NCI-H1436 treated with DMSO at 0.1 percent for 48 hours (cell line): ENCODE measurements around the gene PRIMA1.

Source experiments
- DNase-seq: peaks from one replicate; lab custom pipeline; 2025; lab: John Stamatoyannopoulos, UW

Gene PRIMA1

GRCh38 chr14:93753647-93754046, 34.6 kb downstream of the PRIMA1 start:
- DNase-seq, result no peak

GRCh38 chr14:93752980-93753561, 35.2 kb downstream of the PRIMA1 start:
- no peak for DNase-seq

GRCh38 chr14:93751946-93752655, 36.2 kb downstream of the PRIMA1 start:
- no peak for DNase-seq

DNA sequence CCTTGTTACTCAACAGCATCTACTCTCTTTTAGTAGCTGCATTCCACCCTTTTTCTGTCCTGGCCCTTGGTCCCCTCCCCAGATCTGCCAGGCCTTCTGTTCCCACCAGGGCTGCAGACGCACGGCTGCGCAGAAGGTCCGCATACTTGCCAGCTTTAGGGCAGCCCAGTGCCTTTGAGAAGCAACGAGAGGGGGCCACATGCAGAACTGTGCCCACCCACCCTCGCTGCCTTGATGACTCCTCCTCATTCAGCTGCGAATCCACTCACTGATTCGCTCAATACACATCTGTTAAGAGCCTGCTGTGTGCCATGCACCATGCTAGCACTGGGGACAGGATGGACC, 39.2 kb downstream of the PRIMA1 start:
- DNase-seq, result no peak

DNA sequence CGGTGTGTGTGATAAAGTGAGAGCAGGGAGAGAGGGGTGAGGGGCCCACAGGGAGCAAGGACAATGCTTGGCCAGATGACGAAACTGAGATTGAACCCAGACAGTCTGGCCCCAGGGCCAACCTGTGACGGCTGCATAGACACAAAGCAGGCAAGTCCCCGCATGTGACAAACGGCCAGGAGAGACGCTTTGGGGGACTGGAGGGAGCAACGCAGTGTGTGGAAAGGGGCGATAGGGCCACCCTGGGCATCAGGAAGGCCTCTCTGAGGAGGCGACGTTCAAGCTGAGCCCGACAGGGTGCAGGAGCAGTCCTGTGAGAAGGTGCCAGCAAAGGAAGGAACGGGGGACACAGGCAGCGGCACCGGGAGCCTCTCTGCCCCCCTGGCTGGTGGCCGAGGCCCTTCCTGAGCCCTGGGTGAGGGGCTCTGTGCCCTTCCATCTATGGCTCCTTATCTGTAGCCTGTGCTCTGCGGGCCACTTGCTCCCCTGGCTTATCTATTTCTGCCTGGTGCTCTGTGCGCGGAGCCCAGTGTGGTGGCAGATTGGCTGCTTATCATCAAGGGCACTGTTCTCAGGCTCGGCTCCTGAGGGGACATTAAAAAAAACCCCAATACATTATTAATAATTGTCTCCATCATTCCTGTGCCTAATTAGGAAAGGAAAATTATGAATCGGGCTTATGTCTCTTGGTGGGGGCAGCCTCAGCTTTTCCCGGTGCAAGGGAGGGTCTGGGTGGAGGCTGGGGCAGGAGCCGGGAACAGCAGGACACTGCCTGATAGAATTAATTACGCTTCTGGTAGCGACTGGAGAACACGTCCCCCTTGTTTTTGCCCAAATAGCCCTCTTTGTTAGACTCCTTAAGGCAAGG, 39.8 kb downstream of the PRIMA1 start:
- no peak for DNase-seq

DNA sequence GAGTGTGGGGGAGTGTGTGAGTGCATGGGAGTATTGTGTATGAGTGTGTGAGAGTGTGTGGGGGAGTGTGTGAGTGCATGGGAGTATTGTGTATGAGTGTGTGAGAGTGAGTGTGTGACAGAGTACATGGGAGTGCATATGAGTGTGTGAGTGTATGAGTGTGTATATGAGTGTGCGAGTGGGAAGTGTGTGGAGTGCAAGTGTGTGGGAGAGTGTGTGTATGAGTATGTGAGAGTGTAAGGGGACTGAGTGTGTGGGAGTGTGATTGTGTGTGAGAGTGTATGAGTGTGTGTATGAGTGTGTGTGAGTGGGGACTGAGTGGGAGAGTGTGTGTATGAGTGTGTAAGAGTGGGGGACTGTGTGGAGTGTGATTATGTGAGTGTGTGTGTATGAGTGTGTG, 40.7 kb downstream of the PRIMA1 start:
- no peak for DNase-seq

DNA sequence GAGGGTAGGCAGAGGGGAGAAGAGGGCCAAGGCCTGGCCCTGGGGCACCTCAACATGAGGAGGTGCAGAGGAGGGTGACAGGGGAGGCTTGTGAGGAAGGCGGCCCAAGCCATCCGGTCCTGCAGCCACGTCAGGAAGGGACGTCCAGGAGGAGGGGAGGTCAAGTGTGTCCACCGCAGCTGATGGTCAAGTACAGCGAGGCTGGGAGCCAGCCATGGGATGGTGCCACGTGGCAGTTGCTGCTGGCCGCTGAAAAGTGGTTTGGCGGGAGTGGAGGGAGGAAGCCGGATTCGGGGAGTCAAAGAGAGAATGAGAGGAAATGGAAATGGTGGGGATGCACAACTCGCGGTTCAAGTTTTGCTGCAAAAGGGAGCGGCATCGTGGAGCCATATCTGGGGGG, 41.2 kb downstream of the PRIMA1 start:
- DNase-seq, result no peak

DNA sequence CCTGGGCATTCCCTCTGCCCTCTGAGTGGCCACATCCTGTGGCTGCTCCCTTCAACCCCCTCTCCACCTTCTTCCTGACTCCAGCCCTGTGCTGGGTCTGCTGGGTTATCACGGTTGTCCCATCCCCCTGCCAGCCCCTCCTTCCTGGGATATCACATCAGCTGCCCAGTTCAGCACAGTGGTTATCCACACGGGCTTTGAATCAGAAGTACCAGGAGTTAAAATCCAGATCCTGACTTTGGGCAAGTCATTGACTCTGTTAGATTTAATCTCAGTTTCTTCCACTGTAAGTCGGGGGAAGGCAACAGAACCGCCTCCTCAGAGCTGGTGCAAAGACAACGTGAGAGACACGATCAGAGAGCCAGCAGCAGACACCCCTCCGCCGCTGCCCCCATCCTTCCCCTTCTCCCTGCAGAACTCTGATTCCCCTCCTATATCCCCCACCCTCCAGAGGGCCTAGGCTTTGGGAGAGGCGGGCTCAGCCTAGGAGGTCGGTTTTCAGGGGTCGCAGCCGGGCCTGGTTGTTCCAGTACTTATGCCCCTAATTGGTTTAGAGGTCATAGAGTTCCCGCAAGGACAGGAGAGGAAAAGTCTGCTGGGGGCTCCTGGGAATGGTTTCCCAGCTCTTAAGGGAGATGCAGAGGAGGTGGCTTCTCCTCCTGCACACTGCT, 42.5 kb downstream of the PRIMA1 start:
- DNase-seq, result no peak

DNA sequence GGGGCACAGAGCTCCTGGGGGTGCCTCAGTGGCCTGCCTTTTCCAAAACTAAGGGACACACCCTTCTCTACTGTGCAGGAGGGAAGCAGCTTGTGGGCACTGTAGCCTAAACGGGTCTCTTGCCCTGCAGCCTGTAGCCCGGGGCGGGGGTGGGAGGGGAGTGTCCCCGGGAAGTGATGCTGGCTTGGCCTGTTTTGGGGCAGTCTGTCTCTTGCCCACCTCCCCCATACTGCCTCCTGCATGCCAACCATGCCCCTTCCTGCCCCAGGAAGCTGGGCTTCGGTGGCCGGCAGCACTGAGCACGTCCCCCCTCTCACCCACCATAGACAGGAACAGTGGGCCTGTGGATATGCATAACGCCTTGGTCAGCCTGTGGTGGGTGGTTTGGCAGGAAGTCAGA, 43.4 kb downstream of the PRIMA1 start:
- DNase-seq, result no peak

DNA sequence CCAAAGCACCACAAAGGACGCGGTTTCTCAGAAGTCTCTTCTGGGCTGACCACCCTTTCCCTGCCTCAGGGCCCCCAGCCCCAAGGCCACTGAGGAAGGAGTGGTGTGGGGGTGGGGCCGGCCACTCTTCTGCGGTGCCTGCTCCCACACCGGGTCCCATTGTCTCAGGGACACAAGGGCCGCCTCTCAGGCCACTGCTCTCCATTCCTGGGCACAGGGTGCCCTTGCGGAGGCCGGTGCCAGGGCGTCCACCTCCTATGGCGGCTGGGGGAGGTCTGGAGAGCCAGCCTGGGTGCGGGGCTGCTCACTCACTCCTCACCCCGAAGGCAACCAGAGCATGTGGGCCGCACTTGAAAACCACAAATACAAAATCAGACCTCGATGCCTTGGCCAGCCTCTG, 44.1 kb downstream of the PRIMA1 start:
- no peak for DNase-seq

DNA sequence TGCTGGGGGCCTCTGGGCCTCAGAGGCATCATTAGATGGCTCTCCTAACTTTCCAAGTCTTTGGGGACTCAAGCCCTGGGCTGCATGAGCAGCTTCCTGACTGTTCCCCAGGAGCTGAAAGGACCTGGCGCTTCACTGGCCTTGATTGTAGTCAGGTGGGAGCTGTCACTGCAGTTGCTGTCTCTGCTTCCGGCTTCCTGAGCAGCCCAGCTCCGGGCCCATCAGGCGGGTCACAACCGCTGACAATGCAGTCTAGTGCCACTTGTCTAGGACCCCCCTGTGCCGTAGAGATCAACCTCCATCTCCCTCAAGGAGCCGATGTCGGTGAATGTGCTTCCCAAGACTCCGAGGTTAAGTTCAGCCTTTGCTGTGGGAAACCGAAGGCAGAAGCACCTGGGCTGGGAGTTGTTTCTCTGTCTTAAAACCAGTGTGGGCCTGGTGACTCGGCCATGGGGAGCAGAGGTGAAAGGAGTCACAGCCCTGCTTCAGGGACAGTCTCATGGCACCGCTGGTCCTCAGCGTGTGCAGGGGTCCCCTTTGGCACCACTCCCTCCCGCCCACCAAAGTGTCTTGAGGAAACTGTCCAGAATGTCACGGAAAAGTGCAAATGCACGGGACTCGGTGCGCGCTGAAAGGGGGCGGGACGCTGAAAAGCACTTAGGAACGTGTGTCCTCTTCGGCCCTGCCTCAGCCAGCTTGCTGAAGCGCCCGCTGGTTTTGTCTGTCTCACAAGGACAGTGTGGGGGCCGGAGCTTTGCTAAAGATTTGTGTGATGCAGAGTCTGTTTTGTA, 44.8 kb downstream of the PRIMA1 start:
- DNase-seq, result no peak

DNA sequence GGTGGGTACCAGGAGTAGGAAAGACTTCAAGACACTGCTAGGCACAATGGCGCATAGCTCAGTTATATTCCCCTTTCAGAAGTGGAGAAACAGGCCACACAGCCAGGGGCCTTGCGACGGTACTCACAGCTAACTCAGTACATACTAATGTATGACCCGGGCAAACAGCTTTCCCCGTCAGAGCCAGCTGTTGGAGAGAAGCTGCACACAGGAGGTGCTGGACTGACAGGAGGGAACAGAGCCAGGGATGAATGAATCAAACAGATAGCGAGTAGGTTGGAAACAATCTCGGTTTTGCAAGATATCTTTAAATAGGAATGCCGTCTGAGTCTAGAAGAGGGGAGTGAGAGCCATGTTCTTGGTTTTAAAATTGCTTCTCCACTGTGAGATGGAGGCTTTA, 45.5 kb downstream of the PRIMA1 start:
- no peak for DNase-seq

- no peak for DNase-seq
Observed at GRCh38 chr14:93741556-93742230, 46.6 kb downstream of the PRIMA1 start.

DNA sequence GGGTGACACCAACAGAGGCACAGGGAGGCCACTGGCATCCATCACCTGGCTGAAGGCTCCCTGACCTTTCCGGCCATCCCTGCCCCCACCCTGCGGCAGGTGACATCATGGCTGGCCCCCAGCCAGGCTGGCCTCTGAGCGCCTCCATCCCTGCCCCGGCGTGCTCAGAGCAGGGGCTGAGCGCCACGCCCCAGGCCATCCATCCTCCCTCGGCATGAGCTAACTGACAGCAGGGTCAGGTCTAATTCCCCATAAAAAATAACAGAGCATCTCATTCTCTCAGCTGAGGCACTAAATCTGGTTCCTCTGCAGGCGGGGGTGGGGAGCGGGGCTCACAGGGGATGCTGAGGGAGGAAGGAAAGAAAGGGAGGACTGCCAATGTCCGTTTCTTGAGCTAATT, 50.7 kb downstream of the PRIMA1 start:
- no peak for DNase-seq

GRCh38 chr14:93736378-93737014, 51.8 kb downstream of the PRIMA1 start:
- no peak for DNase-seq

- no peak for DNase-seq
Observed at GRCh38 chr14:93735206-93735605, 53.1 kb downstream of the PRIMA1 start.

GRCh38 chr14:93734086-93734822, 54.0 kb downstream of the PRIMA1 start:
- DNase-seq, result no peak

DNA sequence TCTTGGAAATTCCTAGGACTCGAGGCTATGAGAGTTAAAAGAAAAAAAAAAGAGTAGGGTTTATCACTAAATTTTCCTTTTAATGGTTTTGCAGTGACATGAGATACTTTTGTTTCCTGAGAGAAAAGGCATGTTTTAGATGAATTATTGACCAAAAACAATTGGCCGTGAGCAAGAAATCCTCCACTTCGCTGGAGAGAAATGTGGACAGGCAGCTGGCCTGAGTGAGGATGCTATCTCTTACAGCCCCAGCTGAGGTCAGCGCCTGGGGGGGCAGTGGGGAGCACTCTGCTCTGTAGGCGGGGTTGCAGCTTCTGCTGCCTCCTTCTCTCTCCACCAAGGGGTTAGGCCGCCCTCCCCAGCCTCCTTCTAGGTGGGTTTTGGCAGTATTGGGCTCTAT, 54.7 kb downstream of the PRIMA1 start:
- no peak for DNase-seq

GRCh38 chr14:93733231-93733630, 55.1 kb downstream of the PRIMA1 start:
- no peak for DNase-seq

DNA sequence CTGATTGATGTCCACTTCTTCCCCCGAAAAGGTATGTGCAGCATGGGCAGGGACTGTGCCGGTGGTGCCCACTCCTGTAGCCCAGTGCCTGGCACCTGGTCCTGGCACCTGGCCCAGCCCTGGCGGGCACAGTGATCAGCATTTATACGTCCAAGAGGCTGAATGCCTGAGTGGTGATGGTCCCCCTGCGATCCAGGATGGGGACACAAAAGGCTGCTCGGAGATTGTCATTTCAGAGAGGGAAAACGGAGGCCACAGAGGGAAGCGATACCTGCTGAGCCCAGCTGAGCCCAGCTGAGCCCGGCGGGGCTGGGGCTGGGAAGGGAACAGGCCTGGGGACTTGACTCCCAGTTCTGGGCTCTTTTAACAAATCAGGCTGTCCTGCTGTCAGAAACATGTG, 55.8 kb downstream of the PRIMA1 start:
- no peak for DNase-seq
